HG03280 (cell line): Measurements from ENCODE around the gene PPP2R3B.
"Not testable (repeated sequence)": the region's sequence is repeated elsewhere in the genome, so short reads cannot be mapped to it uniquely, and the experiment has no call there.

Source experiments
- ATAC-seq: cut with Tn5 transposase; IDR thresholded peaks from one replicate; pipeline ENCODE4 v1.9.1; 2021; ENCODE audit warnings: mild to moderate bottlenecking, moderate library complexity; ENCODE audit not compliant: unreplicated experiment

PPP2R3B gene

DNA sequence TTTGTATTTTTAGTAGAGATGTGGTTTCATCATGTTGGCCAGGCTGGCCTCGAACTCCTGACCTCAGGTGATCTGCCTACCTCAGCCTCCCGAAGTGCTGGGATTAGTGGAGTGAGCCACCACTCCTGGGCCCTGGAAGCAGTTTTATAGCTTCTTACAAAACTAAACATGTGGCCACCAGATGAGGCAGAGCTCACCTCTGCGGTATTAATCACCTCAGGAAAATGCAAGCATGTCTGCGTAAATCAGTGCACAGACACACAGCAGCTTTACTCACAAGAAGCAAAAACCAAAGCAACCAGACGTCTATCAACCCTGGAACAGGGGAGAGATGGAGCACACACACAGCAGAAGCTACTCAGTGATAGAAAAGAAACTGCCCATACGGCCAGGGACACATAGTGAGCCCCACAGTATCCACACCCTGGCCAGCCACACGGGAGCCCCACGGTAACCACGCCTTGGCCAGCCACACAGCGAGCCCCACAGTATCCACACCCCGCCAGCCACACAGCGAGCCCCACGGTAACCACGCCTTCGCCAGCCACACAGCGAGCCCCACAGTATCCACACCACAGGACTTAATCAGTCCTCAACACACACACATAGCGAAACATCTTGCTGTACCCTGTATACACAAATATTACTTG, 30.2 kb downstream of the PPP2R3B start:
- ATAC-seq, result no peak

DNA sequence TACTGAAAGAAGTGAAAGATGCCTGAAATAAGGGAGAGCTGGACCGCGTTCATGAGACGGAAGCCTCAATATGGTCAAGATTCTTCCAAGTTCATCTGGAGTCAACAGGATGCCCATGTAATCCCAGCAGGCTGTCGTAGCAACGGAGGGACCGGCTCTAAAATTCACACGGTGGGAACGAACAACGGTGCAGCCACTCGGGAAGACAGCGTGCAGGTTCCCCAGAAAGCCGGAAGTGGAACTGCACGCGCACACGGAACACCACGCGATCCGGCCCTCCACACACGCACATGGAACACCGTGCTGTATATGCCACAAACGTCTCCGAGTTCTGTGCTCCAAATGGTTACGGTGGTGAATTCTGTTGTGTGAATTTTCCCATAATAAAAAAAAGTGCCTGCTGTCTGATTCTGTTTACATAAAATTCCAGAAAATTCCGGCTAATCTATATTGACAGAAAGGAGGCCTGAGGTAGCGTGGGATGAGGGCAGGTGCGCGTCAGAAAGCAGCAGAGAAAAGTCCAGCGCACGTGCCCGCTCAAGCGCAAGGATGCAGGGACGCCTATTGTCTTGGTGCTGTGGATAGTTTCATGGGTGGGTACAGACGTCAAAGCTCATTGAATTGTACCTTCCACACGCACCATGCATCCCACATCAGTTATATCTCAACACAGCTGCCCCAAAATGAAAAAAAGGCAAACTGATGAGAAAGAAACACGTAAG, 31.2 kb downstream of the PPP2R3B start:
- ATAC-seq, result no peak

DNA sequence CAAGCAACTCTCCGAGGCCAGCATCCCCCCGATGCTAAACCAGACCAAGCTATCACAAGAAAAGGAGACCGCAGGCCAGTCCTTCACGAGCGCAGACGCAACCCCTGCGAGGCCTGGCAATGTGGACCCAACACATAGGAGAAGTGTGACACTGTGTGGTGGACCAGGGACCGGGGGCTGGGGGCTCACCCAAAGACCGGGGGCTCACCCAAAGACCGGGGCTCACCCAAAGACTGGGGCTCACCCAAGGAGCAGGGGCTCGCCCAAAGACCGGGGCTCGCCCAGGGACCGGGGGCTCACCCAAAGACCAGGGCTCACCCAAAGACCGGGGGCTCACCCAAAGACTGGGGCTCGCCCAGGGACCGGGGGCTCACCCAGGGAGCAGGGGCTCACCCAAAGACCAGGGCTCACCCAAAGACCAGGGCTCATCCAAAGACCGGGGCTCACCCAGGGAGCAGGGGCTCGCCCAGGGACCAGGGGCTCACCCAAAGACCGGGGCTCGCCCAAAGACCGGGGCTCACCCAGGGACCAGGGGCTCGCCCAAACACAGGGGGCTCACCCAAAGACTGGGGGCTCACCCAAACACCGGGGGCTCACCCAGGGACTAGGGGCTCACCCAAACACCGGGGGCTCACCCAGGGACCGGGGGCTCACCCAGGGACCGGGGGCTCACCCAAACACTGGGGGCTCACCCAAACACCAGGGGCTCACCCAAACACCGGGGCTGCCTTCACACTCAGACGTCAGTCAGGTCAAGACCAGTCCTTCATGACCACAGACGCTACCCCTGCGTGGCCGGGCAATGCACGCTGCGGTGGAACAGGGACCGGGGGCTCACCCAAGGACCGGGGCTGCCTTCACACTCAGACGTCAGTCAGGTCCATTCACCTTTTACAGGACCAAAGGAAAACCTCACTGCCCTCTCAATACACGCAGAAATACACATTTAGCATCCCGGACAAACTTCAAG, 32.9 kb downstream of the PPP2R3B start:
- ATAC-seq, result no peak

DNA sequence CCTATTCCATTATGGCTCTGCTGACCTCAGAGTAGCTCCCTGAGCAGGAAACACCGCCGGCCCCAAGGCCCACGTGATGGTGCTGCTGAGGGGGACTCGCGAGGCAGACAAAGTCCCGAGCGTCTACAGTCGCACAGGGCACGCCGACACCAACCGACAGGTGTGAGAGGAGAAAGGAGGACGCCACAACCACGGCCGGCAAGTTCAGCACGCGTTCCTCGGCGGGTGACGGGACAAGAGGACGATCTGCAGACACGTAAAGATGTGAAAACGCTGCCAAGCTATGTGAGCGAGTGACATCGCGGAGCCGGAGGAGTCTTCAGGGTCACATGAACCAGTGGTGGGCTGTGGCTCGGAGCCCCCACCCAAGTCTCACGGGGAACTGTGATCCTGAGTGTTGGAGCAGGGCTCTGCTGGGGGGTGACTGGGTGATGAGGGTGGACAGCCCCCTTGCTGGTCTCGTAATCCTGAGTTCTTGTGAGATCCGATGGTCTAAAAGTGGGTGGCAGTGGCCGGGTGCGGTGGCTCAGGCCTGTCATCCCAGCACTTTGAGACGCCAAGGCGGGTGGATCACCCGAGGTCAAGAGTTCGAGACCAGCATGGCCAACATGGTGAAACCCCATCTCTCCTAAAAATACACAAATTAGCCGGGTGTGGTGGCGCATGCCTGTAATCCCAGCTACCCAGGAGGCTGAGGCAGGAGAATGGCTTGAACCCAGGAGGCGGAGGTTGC, 34.0 kb downstream of the PPP2R3B start:
- no peak for ATAC-seq

DNA sequence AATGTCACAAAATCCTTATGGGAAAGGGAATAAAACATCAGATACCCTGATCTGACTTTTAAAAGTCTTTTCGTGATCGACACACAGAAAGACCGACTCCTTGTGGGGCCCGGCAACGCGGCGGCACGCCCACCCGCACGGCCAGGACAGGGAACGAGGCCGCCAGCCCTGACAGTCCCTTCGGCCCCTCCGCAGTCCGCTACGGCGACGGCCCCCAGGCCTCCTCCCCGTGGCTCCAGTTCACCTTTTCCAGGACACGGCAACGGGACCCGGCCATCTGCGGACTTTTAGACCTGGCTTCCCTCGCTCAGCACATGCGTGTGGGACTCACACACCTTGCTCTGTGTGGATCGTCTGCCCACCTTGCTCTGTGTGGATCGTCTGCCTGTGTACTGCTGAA, 34.5 kb downstream of the PPP2R3B start:
- ATAC-seq, result no peak

DNA sequence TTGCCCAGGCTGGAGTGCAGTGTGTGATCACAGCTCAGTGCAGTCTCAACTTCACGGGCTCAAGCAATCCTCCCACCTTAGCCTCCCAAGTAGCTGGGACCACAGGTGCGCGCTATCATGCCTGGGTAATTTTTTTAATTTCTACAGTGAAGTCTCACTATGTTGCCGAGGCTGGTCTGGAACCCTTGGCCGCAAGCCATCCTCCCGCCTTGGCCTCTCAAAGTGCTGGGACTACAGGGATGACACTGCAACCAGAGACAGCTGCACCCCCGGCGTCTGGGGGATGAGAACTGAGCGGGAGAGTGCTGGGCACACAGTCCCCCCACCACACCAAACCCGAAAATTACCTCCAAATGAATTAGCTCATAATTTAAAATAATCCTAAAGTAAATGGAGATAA, 35.0 kb downstream of the PPP2R3B start:
- ATAC-seq, result no peak

DNA sequence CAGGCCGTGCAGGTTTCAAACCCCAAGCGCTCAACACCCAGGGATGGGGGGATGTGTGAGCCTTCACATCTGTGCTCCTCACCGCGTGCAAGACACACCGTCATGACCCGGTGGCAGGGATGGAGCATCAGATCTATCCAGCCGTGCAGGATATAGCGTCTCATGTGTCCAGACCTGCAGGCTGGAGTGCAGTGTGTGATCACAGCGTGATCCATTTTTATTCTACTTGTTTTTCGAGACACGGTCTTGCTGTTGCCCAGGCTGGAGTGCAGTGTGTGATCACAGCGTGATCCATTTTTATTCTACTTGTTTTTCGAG, 35.4 kb downstream of the PPP2R3B start:
- ATAC-seq, result not testable (repeated sequence)

DNA sequence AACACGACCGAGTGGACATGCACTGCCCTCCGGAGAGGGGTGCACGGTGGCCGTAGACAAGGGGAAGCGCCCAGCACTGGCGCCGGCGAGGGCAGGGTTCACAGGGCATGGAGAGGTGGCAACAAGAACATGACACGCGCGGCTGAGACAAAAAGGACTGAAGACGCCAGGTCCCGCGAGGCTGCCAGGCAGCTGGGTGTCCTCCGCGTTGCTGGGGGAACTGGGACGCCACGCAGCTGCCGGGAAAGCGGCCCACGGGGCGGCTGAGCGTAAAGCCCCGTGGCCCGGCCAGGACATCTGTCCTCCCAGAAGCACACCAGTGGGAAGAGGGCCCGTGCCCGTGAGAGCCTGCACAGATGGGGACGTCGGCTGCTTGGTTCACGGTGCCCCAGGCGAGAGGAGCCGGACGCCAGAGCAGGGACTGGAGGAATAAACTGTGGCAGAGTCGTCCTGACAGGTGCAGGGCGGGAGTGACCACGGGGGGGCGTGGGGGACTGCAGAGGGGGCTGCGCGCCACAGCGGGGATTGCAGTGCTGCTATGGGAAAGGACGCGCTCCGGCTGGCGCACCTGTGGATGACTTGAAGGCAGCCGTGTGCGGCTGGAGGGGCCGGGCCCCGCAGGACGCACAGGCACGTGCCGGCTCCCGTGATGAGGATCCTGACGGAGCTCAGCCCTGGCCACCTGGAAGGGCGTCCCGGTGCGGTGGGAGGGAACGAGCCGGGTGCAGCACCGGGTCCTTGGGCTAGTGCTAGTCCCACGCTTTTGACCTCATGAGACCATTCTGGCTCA, 36.0 kb downstream of the PPP2R3B start:
- ATAC-seq, result no peak

DNA sequence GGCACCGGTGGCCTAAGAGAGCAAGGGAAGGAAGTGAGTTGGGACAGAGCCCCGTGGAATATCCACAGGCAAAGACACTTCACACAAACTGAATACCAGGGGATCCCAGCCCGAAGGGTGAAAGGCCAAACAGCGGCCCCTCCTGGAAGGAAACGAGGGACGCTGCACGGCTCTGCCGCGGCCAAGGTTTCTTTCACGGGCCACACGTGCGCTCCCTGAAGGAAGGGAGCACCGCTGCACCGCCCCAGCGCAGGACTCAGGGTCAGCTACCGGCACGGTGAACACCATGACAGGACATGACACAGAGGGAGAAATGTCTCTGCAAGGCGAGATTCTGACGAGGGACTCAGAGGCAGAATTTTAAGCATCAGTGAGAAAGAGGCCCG, 36.6 kb downstream of the PPP2R3B start:
- ATAC-seq, result no peak

DNA sequence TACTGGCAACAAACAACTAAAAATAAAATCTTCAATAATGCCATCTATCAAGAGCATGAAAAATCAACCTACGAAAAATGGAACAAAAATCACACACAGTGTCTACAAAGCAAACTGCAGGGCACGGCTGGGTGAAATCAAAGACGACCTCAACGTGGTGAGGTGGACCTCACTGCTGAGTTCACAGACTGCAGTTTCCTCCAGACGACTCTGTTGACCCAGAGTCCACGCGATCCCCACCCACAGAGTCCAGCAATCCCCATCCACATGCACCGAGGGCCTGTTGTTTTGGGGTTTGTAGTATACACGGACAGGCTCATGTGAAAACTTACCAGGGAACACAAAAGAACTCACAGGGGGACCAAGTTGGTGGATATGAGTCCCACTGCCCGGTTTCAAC, 37.0 kb downstream of the PPP2R3B start:
- no peak for ATAC-seq

DNA sequence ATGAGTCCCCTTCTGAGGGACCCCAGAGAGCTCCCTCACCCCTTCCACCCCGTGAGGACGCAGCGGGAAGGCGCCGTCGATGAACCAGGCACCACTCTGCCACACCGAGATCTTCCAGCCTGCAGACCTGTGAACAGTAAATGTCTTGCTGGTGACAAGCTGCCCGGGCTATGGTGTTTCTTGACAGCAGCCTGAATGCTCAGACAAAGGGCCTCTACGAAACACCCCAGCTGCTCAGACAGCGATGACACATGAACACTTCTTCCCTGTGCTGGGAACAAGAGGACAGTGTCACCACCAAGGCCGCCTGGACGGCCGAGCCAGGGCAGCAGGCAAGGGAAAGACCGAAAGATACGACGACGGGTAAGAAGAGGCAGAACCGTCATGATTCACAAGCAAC, 37.5 kb downstream of the PPP2R3B start:
- ATAC-seq, result no peak

DNA sequence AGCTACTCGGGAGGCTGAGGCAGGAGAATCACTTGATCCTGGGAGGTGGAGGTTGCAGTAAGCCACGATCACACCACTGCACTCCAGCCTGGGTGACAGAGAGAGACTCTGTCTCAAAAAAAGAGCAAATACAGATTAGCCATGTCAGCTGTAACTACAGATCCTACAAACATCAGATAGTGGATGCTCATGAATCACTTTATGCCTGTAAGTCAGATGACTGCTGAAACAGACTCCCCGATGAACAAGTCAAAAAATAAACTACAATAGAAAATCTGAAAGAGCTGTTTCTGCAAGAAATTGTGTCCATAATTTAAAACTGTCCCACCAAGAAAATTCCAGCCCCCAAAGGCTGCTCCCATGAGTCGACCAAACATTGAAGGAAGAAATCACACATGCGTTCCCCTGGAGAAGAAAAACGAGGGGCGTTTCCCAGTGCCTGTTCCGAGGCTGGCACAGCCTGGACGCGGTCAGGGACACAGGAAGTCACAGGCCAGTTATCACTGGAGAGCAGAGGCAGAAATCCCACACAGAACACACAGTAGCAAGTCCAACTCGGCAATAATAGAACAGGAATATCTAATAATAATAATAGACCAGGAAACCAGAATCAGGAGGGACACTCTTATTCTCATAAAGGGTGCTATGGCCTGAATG, 38.1 kb downstream of the PPP2R3B start:
- ATAC-seq, result no peak

DNA sequence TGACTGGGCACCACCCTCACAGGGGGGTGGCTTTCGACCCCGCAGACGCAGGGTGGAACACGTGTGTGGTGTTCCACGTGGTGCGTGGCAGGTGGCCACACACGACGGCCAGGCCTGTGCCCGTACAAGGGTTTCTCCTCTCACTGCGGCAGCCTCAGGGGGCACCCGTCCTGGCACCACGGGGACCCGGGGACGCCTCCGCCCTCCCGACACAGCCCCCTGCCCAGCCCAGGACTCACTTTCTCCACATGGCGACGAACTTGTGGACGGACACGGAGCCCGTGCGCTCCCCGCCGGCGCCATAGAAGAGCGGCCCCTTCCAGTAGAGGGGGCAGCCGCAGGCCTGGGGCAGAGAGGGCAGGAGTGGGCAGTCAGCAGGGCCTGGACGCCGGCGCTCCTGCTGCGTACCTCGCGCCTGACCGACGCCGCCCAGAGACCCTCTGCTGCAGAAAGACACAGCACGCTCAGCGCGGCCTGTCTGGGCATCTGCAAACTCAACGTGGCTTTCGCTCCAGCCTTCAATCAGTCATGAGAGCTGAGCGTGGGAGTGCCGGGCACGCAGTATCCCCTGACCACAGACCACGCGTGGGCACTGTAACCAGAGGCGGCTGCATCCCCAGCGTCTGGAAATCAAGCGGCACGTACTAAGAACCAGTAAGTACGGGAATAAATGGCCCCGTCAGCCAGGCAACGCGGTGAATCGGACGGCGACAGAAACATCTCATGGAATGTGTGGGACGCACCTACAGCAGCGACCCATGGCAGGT, 39.2 kb downstream of the PPP2R3B start:
- no peak for ATAC-seq

DNA sequence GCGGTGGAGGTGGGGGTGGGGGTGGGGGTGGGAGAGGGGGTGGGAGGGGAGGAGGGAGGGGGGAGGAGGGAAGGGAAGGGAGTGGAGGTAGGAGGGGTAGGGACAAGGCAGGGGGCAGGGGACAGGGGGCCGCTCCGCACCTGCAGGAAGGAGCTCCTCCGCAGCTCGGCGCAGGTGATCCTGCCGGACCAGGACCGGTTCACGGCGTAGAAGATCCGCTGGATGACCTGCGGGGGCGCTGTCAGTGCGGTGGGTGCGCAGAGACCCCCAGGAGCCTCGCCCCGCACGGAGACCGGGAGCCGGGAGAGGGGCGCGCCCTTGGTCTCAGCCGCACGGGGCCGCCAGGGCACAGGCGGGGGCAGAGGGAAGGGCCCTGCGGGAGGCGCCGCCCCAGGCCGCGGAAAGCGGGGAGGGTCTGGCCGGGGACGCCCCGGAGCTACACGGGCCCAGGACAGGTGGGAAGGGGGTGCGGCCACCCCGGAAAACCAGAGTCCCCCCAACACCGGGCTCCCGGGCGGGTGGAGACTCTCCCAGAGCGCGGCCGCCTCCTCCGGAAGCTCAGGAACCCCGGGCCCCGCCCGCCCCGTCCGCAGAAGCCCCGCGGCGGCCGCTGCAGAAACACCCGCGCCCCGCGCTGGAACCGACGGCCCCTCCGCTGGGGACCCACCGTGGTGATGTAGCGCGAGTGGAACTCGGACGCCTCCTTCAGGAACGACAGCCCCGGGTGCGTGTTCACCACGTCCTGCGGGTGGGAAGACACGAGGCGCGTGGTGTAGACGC, 40.5 kb downstream of the PPP2R3B start:
- no peak for ATAC-seq

DNA sequence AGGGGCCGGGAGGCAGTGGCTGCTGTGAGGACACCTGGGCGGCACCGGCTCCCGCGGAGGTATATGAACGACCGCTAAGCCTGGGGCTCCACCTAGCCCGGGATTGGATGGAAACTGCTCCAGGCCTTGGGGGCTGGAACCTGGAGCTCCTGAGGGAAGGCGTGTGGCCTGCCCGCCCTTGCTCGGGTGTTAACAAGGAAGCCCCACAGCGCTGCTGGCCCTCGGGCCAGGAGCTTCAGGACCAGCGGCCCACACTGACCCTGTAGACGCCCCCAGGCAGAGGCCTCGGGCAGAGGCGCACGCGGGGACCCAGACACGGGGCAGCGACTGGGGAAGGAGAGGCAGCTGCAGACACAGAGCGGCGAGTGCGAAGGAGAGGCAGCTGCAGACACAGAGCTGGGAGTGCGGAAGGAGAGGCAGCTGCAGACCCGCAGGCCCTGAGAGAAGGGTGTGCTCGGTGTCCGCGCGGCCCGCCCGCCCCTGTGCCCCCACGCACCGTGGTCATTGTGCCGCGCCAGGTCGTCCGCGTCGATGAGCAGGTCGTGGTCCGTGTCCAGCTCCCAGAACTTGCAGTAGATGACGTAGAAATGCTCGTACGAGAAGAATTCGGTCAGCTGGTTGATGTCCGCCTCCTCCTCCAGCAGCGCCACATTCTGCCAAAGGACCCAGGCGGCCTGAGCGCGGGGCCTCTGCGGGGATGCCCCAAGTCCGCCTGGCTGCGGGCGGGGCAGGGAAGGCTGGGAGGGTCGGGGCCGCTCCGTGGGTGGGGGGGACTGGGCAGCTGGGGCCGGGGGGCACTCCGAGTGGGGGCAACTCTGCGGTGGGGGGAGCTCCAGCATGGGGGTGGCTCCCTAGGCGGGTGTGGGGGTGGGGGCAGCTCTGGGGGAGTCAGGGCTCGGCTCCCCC, 41.4 kb downstream of the PPP2R3B start:
- no peak for ATAC-seq

DNA sequence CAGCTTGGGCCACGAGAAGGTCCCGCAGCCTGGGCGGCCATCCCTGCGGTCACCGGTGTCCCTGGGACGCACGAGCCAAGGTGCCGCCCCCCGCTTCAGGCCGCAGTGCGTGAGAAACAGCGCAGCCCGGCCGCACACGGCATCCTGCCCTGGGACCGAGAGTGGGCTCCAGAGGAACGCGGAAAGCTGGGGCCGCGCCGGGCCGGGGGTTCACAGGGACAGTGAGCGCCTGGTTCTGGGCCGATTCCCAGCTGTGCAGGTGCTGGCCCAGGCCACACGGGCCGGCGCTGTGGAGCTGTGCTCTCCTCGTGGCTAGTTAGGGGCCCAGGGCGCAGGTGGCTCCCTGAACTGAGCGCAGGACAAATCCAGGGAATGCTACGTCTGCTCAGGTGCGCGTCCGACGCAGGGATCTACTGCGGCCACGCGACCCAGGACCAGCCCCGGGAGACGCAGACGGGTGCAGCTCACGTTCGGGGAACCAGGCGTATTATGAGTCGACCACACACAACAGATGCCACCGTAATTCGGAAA, 42.3 kb downstream of the PPP2R3B start:
- no peak for ATAC-seq

DNA sequence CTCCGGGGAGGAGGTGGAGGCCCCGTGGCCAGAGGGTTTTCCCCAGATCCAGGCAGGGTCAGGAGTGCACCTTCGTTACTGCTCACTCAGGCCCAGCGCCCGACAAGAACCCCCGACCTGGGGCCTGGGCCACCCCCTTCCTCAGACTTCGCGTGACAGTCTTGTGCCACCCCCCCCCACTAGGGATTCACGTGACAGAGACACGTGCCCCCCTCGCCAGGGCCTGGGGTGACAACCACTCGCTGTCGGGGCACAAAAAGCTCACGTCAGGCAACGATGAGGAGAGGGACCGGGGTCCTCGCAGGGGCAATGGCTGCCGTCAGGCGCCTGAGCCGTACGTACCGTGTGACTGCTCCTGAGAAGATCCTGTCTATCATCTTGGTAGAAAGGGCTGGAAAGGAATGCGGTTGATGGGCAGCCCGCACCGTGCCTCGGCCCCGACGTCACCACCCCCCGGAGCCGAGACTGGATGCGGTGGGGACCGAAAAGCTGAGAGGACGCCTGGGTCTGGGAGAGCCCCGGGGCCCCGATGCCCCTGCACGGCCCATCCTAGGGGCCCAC, 45.1 kb downstream of the PPP2R3B start:
- ATAC-seq, result no peak
